Stimulated activated naive B cell treated with anti-CD40 and anti-IgM and Interleukin-4, amounts not matched to agents 10 μg/mL and 1 μg/mL and 100 μg/mL, for 72 hours (primary cell): ENCODE data around the gene PCDH7.

Source experiments
- ATAC-seq, 2 donors: fragments of 150-1000 bp; cut with Tn5 transposase; replicated peaks; 2 replicates each; pipeline ENCODE4 v1.10.0; 2021; ENCODE audit warnings: moderate library complexity in 1 of 2
- DNase-seq: peaks from one replicate; pipeline ENCODE4 v3.0.0; 2021
- H3K27ac Mint-ChIP-seq: one replicate; pipeline ENCODE4 v1.8.0; 2022; ENCODE audit warnings: mild to moderate bottlenecking, mixed read lengths
- H3K27me3 Mint-ChIP-seq, 2 donors: one replicate each; pipeline ENCODE4 v1.8.0; 2022; ENCODE audit warnings: mixed read lengths in 2 of 2
- H3K36me3 Mint-ChIP-seq, 2 donors: one replicate each; pipeline ENCODE4 v1.8.0; 2022; ENCODE audit warnings: mixed read lengths in 2 of 2, mild to moderate bottlenecking in 1 of 2
- H3K4me1 Mint-ChIP-seq, 2 donors: one replicate each; pipeline ENCODE4 v1.8.0; 2022; ENCODE audit warnings: mixed read lengths in 2 of 2, mild to moderate bottlenecking in 1 of 2
- H3K4me3 Mint-ChIP-seq, 2 donors: one replicate each; pipeline ENCODE4 v1.8.0; 2022; ENCODE audit warnings: mild to moderate bottlenecking in 2 of 2, mixed read lengths in 2 of 2, moderate library complexity in 1 of 2
- H3K9me3 Mint-ChIP-seq, 2 donors: one replicate each; pipeline ENCODE4 v1.8.0; 2022; ENCODE audit warnings: mixed read lengths in 2 of 2, mild to moderate bottlenecking in 1 of 2

PCDH7 gene

GRCh38 chr4:30720021-30720660 is at the start of gene PCDH7:
Gene PCDH7, plus strand, starts transcription at chr4:30720369. Its CDS starts 1,054 bp downstream, at chr4:30721423.
- peaks cover 3 to 14% of the 10 kb centered on the region in 2 donors for H3K36me3 Mint-ChIP-seq
- DNase-seq (no peak), ATAC-seq (peak in 1 of 2 donors; percentile 22)
- peaks cover 20 to 38% of the 10 kb centered on the region in 2 donors for H3K4me1 Mint-ChIP-seq
- H3K27me3 Mint-ChIP-seq, result peaks cover 65 to 76% of the 10 kb centered on the region in 2 donors
- peak within 1 kb of the TSS; percentile 98 for H3K27ac Mint-ChIP-seq
- H3K9me3 Mint-ChIP-seq, result no peaks in the 10 kb centered on the region
- H3K4me3 Mint-ChIP-seq, result peak within 1 kb of the TSS; percentile 79 to 81

- Mint-ChIP-seq H3K27me3 (no peaks in the 10 kb centered on the region), H3K36me3 (no peaks in the 10 kb centered on the region), H3K4me1 (no peaks in the 10 kb centered on the region), H3K9me3 (peaks cover 0 to 2% of the 10 kb centered on the region in 2 donors), H3K27ac (no peak overlapping the region), H3K4me3 (no peak overlapping the region)
- ATAC-seq (no peak), DNase-seq (no peak)
Observed at GRCh38 chr4:30671926-30672448, 48.2 kb upstream of the PCDH7 start.

GRCh38 chr4:30696191-30696590 is 24.0 kb upstream of the PCDH7 start:
- no peaks in the 10 kb centered on the region for H3K27me3 Mint-ChIP-seq
- H3K4me1 Mint-ChIP-seq, result no peaks in the 10 kb centered on the region
- no peaks in the 10 kb centered on the region for H3K9me3 Mint-ChIP-seq
- ATAC-seq (no peak), DNase-seq (no peak)
- H3K27ac Mint-ChIP-seq, result no peak overlapping the region
- H3K4me3 Mint-ChIP-seq, result no peak overlapping the region
- no peaks in the 10 kb centered on the region for H3K36me3 Mint-ChIP-seq

GRCh38 chr4:30714408-30715031 is 5.6 kb upstream of the PCDH7 start:
- Mint-ChIP-seq H3K4me3 (no peak overlapping the region), H3K27me3 (peaks cover 31 to 41% of the 10 kb centered on the region in 2 donors), H3K27ac (no peak overlapping the region), H3K4me1 (peaks cover 12 to 22% of the 10 kb centered on the region in 2 donors), H3K36me3 (peaks cover 3 to 6% of the 10 kb centered on the region in 2 donors), H3K9me3 (peaks cover 9 to 17% of the 10 kb centered on the region in 2 donors)
- peak; percentile 38 to 49 for ATAC-seq
- DNase-seq, result no peak

GRCh38 chr4:30716158-30716557 is 4.0 kb upstream of the PCDH7 start:
- H3K4me3 Mint-ChIP-seq, result no peak overlapping the region
- peaks cover 3 to 14% of the 10 kb centered on the region in 2 donors for H3K36me3 Mint-ChIP-seq
- DNase-seq, result no peak
- H3K27ac Mint-ChIP-seq, result no peak overlapping the region
- peaks cover 47 to 58% of the 10 kb centered on the region in 2 donors for H3K27me3 Mint-ChIP-seq
- peaks cover 2 to 4% of the 10 kb centered on the region in 2 donors for H3K9me3 Mint-ChIP-seq
- ATAC-seq, result no peak
- H3K4me1 Mint-ChIP-seq, result peaks cover 20 to 38% of the 10 kb centered on the region in 2 donors

- H3K36me3 Mint-ChIP-seq, result peaks cover 3 to 14% of the 10 kb centered on the region in 2 donors
- no peak overlapping the region for H3K27ac Mint-ChIP-seq
- peaks cover 20 to 38% of the 10 kb centered on the region in 2 donors for H3K4me1 Mint-ChIP-seq
- ATAC-seq (no peak), DNase-seq (no peak)
- H3K9me3 Mint-ChIP-seq, result peaks cover 0 to under 1% of the 10 kb centered on the region in 2 donors
- H3K27me3 Mint-ChIP-seq, result peaks cover 43 to 59% of the 10 kb centered on the region in 2 donors
- peak overlapping the region; percentile 79 to 82 for H3K4me3 Mint-ChIP-seq
Observed at GRCh38 chr4:30716681-30717207, 3.4 kb upstream of the PCDH7 start.

GRCh38 chr4:30717208-30718020 is 2.8 kb upstream of the PCDH7 start:
- DNase-seq (no peak), ATAC-seq (peak; percentile 15 to 34)
- H3K9me3 Mint-ChIP-seq, result no peaks in the 10 kb centered on the region

GRCh38 chr4:30718021-30718542 is 2.1 kb upstream of the PCDH7 start:
- ATAC-seq (no peak), DNase-seq (no peak)
- Mint-ChIP-seq H3K27me3 (peaks cover 52 to 62% of the 10 kb centered on the region in 2 donors), H3K9me3 (no peaks in the 10 kb centered on the region), H3K27ac (peak overlapping the region; percentile 92), H3K36me3 (peaks cover 3 to 14% of the 10 kb centered on the region in 2 donors), H3K4me3 (peak overlapping the region; percentile 33 to 79), H3K4me1 (peaks cover 20 to 38% of the 10 kb centered on the region in 2 donors)

More at GRCh38 chr4:30717208-30718020, 2.8 kb upstream of the PCDH7 start:
- Mint-ChIP-seq H3K27ac (peak overlapping the region; percentile 92), H3K27me3 (peaks cover 46 to 60% of the 10 kb centered on the region in 2 donors), H3K4me3 (peak overlapping the region; percentile 79 to 82), H3K4me1 (peaks cover 20 to 38% of the 10 kb centered on the region in 2 donors), H3K36me3 (peaks cover 3 to 14% of the 10 kb centered on the region in 2 donors)

GRCh38 chr4:30718641-30719453 is 1.3 kb upstream of the PCDH7 start:
- Mint-ChIP-seq H3K27ac (peak overlapping the region; percentile 87), H3K27me3 (peaks cover 60 to 69% of the 10 kb centered on the region in 2 donors), H3K4me1 (peaks cover 20 to 38% of the 10 kb centered on the region in 2 donors), H3K9me3 (no peaks in the 10 kb centered on the region), H3K36me3 (peaks cover 3 to 14% of the 10 kb centered on the region in 2 donors), H3K4me3 (peak overlapping the region; percentile 30 to 46)
- ATAC-seq (no peak), DNase-seq (no peak)

- Mint-ChIP-seq H3K27me3 (peaks cover 65 to 76% of the 10 kb centered on the region in 2 donors), H3K4me3 (peak overlapping the region; percentile 46 to 62), H3K27ac (peak overlapping the region; percentile 98), H3K9me3 (no peaks in the 10 kb centered on the region), H3K4me1 (peaks cover 20 to 38% of the 10 kb centered on the region in 2 donors), H3K36me3 (peaks cover 3 to 14% of the 10 kb centered on the region in 2 donors)
- ATAC-seq (no peak), DNase-seq (no peak)
Observed at GRCh38 chr4:30719454-30720020, 632 bp upstream of the PCDH7 start.

GRCh38 chr4:30720661-30721184 is 554 bp downstream of the PCDH7 start:
- peaks cover 65 to 75% of the 10 kb centered on the region in 2 donors for H3K27me3 Mint-ChIP-seq
- H3K4me1 Mint-ChIP-seq, result peaks cover 20 to 38% of the 10 kb centered on the region in 2 donors
- H3K4me3 Mint-ChIP-seq, result peak overlapping the region; percentile 79 to 81
- ATAC-seq, result peak in 1 of 2 donors; percentile 25
- peak overlapping the region; percentile 98 for H3K27ac Mint-ChIP-seq
- H3K9me3 Mint-ChIP-seq, result no peaks in the 10 kb centered on the region
- no peak for DNase-seq
- peaks cover 3 to 14% of the 10 kb centered on the region in 2 donors for H3K36me3 Mint-ChIP-seq

- peak overlapping the region; percentile 98 for H3K27ac Mint-ChIP-seq
- H3K9me3 Mint-ChIP-seq, result no peaks in the 10 kb centered on the region
- no peak for DNase-seq
- ATAC-seq, result no peak
- peaks cover 3 to 14% of the 10 kb centered on the region in 2 donors for H3K36me3 Mint-ChIP-seq
- H3K4me1 Mint-ChIP-seq, result peaks cover 20 to 38% of the 10 kb centered on the region in 2 donors
- peak overlapping the region; percentile 79 to 81 for H3K4me3 Mint-ChIP-seq
- H3K27me3 Mint-ChIP-seq, result peaks cover 65 to 68% of the 10 kb centered on the region in 2 donors
Observed at GRCh38 chr4:30721185-30722091, 1.3 kb downstream of the PCDH7 start.
